Fibroblast of gingiva (primary cell): ENCODE results near the gene OGN.

Source experiments
- DNase-seq: peaks from one replicate; pipeline ENCODE4 v3.0.0-alpha.2; 2011; ENCODE audit warnings: low read depth

The OGN gene, protein sequence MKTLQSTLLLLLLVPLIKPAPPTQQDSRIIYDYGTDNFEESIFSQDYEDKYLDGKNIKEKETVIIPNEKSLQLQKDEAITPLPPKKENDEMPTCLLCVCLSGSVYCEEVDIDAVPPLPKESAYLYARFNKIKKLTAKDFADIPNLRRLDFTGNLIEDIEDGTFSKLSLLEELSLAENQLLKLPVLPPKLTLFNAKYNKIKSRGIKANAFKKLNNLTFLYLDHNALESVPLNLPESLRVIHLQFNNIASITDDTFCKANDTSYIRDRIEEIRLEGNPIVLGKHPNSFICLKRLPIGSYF

DNA sequence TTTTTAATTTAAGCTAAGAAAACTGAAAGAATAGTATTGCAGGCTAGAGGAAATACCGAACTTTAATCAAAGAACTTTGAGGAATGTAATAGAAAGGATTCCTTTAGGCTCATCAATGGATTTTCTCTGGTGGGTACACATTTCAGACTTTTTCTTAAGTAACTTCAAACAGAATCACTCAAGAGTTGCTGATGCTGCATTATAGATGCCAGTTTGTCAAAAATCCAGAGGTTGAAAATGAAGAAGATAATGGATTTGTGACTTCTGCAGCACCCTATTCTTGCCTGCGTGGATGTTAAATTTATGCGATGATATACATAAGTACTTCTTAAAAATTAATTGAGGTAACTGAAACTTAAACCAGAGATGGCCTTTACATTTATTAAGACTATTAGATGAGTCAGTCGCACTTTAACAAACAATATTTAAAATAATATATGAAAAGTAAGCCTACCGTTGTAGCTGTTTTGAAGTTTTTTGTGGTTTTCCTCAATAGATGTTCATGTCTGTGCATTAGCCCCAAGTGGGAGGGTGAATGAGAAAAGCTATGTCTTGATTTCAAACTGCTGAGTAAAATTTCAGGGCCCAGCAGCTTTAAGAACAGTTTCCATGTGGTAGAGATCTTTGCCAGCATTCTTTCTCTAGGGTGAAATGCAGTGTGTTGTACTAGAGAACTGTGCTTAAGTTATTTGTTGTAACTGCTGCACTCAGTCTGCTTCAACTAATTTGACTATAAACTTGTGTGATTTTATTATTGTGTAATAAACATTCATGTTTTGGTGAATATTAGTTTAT is at the start of gene OGN:
Gene OGN, minus strand, starts transcription at position 537 of the 795 bp plus-strand sequence. CDS start 1,171 bp downstream, outside the sequence.
- DNase-seq = peak; percentile 68

DNA sequence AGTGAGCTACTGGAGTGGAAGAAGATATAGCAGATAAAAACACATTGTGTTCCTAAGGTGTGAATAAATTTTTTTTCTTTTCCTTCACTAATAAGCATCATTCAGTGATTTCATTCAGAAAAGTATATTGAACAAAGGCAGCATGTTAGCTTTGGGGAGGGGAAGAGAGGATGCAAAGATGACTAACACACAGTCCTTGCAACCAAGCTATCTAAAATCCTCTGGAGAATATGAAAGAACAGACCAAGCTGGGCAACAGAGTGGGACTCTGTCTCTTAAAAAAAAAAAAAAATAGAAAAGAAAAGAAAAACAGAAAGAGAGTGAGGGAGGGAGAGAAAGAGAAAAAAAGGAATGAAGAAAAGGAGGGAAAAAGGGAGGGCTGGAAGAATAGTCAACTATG is 42.2 kb upstream of the OGN start:
- no peak for DNase-seq

DNA sequence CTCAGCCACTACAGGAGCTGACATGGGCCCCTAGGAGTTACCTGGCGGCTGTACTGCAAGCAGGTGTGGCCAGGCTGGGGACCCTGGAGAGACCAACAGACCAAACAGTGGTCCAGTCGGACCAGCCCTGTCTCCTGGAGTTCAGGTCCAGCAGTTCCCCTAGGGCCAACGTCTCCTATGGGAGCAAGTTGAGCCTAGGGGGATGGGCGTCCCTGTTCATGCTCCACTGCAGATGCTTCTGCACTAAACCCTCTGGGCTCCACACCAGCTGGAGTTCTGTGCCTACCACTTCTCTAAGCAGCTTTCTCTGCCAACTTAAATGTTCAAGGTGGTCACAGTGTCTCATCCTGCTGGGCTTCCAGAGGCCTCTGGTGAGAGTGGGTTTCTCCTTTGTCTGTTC is 40.5 kb upstream of the OGN start:
- DNase-seq = no peak

DNA sequence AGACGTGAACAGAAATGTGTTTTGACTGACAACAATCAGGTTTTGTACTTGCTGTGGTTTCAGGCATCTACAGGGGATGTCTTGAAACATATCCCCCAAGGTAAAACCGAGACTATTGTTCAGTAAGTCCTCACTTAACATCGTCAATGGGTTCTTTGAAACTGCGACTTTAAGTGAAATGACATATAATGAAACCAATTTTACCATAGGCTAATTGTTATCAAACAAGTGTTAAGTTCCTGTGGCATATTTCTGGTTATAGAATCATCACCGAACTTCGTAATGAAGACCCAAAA is 36.3 kb upstream of the OGN start:
- DNase-seq = no peak

DNA sequence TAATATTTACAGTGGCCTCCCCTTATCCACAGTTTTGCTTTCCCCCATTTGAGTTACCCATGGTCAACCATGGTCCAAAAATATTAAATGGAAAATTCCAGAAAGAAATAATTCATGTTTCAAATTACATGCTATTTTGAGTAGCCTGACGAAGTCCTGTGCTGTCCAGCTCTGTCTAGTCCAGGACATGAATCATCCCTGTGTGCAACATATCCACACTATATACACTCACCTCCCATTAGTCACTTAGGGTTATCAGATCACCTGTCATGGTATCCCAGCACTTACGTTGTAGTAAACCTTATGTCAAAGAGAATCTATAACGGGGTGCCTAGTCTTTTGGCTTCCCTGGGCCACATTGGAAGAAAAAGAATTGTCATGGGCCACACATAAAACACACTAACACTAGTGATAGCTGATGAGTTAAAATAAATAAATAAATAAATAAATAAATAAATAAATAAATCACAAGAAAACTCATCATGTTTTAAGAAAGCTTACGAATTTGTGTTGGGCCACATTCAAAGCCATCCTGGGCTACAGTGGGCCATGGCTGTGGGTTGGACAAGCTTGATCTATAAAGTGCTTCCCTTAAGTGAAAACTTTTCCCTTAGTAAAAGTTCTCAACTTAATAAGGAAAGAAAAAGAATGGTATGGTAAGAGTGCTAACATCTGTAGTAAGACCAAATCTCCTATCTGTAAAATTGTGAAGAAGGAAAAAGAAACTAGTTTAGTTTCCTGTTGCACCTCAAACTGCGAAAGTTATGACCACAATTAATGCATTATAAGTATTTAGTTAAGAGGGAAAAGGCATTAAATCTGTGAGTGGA is 35.8 kb upstream of the OGN start:
- peak; percentile 69 for DNase-seq

DNA sequence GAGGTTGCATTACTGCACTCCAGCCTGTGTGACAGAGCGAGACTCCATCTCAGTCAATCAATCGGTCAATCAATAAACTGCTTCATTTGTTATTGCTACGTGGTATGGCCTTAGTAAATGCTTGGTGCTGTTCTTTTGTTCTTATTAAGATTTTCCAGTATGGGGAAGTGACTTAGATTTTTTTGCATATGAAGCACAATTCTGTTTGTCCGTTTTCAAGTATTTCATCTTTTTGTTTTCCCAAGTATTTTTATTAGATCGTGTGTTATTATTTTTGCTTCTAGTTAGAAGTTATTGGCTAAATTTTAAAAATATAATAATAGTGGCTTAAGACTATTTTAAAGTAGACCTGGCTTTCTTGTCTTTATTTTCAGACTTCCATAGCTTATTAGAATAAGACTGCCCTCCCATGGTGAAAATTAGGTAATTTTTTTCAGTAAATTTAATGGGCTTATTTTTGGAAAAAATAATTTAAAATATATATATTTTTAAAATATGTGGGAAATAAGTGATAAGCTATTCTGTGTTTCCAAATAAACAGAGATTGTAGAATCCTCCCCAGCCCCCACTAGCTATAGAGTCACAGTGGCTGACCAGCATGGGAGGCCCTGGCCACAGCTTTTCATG is 34.6 kb upstream of the OGN start:
- peak; percentile 18 for DNase-seq

DNA sequence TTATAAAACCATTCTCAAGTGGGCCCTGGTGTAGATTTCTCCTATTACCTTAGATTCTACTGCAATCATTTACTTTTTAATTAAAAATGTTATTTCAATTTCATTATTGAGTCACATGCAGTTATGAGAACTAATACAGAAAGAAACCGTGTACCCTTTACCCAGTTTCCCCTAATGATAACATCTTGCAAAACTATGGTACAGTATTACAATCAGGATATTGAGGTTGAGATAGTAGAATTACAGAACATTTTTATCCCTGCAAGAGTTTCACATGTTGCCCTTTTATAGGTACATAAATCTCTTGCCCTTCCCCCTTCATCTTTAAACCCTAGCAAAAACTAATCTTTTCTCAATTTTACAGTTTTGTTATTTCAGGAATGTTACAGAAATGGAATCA is 30.9 kb upstream of the OGN start:
- no peak for DNase-seq

DNA sequence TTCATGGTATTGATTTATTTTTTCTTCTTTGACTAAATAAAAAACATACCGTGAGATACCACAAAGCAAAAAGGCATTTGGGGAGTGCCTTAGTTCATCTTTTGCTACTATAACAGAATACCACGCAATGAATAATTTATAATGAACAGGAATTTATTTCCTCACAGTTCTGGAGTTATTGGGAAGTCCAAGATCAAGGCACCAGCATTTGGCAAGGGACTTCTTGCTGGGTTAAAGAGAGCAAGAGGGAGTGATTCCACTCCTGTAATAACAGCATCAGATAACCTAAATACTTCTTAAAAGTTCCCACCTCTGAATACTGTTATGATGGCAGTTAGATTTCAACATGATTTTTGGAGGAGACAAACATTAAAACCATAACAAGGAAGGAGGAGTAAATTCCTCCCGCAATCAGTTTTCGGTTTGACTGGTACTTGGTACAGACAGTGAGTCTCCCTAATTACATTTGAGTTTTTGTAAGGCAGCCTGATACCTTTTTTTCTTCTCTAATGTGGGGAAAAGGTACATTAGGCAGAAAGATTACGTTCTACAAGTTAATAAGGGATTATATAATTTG is 28.7 kb upstream of the OGN start:
- peak; percentile 24 for DNase-seq

DNA sequence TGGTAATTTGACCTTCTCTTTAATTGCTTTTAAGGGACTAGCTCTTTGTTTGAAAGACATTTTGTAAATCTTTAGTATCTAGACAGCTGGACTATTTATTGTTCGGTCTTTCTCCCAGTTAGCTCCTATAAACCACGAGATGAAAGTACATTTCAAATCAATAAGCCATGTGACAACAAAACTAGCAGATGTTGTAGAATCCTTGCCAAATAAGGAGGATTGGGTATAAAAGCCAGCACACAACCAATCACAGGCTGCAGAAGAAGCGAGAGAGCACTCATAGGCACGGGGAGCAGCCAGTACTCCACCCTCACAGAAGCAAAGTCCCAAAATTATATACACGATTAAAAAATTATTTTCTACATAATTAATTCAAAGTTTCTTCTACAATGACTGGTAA is 28.0 kb upstream of the OGN start:
- DNase-seq = peak; percentile 61

DNA sequence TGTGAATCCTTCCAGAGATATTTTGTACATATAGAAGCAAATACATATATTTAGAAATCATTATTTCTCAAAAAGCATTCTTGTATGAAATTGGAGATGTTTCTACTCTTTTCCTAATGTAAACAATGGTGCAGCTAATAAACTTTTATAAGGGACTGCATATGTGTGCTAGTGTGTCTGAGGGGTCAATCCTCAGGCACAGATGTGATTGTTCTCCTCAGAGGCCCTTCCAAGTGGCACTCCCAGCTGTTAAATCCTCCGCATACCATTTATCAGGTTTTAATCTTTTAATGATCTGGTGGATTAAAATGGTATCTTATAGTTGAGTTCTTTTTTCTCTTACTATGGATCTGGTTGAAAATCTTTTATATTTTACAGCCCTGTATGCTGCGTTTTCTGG is 25.5 kb upstream of the OGN start:
- DNase-seq = no peak

DNA sequence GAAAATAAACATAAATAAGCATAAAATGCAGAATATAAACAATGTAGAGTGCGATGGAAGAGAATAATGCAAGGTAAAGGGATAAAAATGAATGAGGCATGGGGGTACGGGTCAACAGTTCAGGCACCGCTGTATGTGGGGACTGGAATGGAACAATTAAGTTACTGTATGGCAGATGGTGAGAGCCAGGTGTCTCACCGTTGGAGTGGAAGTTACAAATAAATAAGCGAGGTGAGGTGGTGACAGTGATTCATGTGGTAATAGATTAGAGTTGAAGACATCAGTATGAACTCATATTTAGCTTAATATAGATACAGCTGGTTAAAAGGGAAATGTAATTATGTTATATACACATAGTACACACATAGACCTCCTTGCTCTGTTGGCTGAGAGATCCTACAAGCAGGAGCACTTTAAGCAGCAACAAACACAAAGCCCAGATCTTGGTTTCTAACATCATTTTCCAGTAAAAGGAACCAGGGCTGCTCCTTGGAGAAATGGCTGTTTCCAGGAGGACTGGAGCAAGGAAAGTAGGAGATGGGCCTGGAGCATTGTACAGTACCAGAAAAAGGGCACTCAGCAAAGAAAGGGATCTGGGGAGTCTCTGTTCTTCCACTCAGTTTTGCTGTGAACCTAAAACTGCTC is 22.2 kb upstream of the OGN start:
- no peak for DNase-seq

DNA sequence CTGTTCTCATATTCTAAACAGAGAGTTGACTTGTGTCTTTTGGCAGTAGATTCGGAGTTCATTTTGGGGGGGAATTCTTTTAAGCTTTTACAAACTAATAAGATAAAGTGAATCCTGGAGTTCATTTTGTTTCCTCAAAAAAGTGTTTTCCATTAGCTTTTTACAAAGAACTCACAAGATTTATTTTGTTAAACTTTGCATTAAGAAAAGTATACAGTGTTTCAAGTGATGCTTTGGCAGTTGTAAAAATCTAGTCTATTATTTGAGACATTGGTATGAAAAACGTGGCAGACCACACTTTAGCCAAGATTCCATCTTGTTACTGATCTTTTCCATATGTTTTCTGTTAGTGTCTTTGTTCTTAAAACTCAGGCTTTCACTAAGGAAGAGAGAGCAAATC is 21.1 kb upstream of the OGN start:
- peak; percentile 76 for DNase-seq

DNA sequence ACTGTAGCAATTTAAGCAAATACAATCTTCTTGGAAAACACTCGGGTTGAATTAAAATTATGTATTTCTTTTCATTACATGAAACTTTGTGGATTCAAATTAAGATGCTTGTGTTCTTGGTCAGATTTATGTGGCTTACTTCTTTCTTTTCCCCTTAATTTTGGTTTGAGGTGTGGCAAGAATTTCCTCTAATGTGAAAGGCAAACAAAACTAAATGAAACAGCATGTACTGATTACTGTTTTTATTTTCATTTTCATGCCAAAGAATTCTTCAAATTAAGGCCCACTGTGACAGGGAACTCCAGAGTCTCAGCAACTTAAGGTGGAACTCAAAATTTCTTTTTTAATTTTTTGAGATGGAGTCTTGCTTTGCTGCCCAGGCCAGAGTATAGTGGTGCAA is 20.0 kb upstream of the OGN start, which contains the start of gene OMD:
Gene OMD, minus strand, starts transcription at position 132 of the 400 bp plus-strand sequence. CDS start 6,913 bp downstream, outside the sequence.
- peak; percentile 86 for DNase-seq

DNA sequence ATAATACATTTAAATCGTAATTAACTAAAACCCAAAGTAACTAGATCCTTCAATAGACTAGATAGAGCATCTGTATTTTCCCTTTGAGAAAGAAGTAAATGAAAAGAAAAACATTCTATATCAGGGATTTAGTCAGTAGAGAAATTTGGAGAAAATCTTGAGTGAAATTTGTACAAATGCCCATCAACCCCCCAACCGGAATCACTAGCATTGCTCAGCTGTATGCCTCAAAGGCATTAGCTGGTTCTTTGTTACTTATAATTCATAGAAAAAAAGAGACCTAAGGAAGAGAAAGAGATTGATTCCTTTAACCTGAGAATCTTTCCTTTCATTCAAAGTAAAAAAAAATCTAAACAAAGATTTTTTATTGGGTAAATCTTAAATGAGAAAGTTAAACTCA is 19.2 kb upstream of the OGN start:
- no peak for DNase-seq

DNA sequence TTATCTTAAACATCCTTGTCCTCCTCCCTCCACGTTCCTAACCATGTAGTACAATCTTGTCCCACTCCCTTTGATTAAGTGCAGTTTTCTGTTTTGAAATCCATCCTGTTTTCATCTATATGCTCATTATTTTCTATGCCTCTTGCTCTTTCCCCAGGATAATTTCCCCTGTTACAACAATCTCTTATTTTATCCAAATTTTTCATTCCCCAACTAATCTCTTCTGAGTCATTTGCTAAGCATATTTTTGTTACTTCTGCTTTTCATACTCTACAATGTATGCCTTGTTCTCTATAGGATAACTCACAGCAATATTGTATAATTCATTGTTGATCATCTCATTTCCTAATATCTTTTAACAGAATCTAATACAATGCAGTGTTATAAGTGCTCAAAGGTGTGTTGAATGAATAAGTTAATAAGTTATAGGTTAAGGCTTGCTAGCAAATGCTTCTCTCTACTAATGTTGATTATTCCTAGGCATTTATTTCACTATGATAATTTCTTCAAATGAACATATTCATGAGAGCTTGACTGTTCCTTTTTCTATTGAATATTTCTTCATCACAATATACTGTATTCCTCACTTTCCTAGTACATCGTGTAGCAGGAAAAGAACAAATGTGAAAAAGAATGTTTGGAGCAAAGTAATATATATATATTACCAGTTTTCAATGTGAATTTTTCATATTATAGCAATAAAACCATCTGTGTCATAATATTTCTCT is 18.4 kb upstream of the OGN start:
- DNase-seq = no peak

DNA sequence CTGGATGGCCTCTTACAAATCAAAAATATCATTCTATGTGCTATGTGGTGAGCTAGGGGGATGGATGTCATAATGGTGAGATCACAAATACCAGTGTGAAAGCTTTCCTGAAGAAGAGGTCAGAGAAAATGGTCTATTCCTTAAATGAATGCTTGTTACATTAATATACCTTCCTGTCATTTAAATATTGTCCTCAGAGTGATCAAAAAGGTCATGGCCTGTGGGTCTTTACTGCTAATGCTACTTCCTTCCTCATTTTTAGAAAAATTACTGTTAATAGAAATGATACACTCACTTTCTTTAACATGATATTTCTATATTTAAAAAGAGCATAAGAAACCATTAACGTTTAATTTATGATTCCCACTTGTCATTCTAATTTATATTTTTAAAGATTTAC is 10.2 kb upstream of the OGN start:
- DNase-seq = no peak

DNA sequence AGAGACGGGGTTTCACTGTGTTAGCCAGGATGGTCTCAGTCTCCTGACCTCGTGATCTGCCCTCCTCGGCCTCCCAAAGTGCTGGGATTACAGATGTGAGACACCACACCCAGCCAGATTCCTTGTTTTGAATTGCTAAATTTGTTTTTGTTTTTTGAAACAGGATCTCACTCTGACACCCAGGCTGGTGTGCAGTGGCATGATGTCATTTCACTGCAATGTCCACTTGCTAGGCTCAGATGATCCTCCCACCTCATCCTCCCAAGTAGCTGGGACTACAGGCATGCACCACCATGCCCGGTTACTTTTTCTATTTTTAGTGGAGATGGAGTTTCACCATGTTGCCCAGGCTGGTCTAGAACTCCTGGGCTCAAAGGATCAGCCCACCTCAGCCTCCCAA is 6.8 kb upstream of the OGN start:
- DNase-seq = peak; percentile 11

DNA sequence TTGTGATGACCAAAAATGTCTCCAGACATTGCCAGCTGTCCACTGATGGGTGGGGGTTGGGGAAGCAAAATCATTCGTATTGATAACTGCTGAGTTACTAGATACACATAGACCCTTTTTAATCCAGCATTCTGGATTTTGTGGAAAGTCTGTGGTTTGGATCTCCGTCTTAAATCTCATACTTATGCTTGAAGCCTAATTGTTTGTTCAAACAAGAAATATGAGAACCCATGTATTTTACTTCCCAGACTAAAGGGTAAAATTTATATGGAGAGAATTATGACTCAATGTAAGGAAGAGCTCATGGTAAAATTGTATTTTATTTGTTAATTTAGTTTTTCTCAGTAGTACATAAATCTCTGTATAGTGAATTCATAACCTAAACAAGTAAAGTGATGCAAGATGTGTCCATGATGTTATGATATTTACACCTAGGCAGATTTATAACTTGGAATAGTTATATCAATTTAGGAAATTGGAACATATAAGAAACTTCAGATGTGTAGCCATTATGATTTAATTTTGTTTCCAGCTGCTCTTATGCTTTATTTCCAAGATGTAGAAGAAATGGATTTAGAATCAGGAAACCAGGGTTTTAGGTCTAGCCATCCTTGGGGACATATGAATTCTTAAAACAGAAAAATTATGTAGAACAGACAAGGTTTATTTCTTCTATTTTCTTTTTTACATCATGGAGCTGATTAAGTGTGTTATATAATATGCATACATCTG is 4.5 kb upstream of the OGN start:
- DNase-seq = no peak

DNA sequence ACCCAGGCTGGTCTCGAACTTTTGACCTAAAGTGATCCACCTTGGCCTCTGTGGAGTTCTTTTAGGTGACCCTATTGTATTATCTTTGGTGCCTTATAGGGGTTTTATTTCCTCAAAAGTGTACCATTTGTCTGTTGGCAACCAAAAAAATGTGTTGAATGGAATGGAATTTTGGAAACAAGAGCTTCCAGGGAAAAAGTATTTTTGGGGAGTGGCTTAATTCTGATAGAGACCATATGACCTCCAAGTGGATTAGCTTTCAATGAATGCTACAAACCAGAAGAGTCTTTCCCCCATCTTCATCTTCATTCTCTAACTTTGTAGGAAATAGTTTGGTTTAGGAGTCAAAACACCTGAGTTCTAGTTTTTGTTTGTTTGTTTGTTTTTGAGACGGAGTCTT is 3.4 kb upstream of the OGN start:
- peak; percentile 11 for DNase-seq

DNA sequence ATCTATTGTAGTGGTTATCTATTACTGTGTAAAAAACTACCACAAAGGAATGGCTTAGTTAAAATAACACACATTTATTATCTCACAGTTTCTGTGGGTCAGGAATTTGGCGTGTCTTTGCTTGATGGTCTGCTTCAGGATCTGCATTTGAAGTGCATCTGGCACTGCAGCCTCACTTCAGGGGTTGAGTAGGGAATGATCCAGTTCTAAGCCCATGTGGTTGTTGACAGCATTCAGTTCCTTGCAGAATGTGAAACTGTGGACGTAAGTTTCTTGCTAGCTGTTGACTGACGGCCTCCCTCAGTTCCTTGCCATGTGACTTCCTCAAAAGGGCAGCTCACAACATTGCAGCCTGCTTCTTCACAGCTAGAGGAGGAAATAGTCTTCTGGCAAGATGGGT is 2.1 kb upstream of the OGN start:
- DNase-seq = no peak
